HG03060 (cell line): ENCODE results near the gene PDE8B.

Source experiments
- ATAC-seq: cut with Tn5 transposase; IDR thresholded peaks from one replicate; pipeline ENCODE4 v1.9.1; 2021; ENCODE audit warnings: low read depth, moderate number of reproducible peaks; ENCODE audit not compliant: unreplicated experiment

PDE8B gene

DNA sequence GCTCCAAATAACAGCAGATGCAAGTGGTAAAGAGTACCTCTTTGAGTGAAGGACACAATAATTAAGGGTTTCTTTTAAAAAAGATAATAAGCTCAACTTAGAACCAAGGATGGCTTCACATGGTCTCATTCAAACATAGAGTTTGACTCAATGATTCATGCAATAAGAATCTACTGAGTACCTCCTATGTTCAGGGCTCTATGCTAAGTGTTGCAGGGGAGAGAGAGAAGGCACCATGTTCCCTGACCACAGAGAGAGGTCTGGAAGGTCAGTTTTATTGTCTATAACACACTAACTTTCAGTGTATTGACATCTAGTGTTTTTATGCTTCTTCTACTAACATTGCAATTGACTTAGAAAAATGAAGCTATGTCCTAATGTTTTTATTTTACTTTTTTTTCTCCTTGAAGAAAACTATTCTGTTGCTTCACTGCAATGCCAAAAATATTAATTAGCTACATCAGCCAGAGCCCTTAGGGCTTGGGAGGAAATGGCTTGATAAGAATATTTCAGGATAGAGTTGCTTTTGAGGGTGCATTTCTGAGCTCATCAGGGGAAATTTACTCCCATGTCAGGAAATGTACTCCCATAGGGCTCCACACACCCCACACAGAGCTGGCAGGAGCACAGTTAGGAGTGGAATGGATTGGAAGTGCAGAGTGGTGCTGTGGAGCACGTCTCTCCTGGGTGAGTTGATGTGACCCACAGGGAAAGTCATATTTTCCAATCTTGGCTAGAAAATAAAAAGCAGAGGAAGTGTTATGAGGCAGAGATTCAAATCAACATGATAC, 106.6 kb downstream of the PDE8B start:
- ATAC-seq, result no peak

- ATAC-seq, result no peak
Measured at GRCh38 chr5:77318060-77318459, 107.6 kb downstream of the PDE8B start.

DNA sequence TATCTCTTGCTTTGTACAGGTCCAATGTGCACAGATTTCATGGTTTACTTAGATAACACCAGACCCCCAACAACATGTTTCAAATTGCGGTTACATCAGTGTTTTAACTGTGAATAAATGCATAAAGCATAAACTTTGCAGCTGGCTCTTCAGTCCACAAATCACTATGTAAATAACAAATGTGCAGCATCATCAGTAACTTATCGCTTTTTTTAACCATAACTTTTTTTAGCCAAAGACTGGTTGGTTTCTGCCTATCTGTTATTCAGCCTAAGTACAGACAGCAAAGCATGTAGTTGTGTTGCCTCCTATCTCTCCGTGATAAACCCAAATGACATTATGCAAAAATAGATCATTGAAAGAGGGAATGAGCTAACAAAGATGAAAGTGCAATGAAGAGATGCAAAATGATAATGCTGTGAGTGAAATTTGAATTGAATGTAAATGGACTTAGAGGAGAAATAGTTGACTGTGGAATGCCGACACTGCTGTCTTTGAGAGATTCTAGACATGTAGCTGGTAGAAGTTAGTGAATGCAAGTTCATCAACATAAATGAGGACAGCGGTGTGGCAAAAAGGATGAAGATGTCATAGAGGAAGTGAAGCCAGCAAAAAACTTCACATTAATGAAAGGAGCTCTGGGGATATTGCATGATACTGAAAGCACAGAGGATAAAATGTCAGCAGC, 108.8 kb downstream of the PDE8B start:
- no peak for ATAC-seq

- no peak for ATAC-seq
Measured at GRCh38 chr5:77321793-77322394, 111.4 kb downstream of the PDE8B start.

- no peak for ATAC-seq
Measured at GRCh38 chr5:77322406-77322805, 111.9 kb downstream of the PDE8B start.

- ATAC-seq, result no peak
Measured at GRCh38 chr5:77325921-77326541, 115.6 kb downstream of the PDE8B start.

GRCh38 chr5:77326986-77327734, 116.7 kb downstream of the PDE8B start:
- no peak for ATAC-seq

GRCh38 chr5:77328930-77329647, 118.6 kb downstream of the PDE8B start:
- ATAC-seq, result no peak

DNA sequence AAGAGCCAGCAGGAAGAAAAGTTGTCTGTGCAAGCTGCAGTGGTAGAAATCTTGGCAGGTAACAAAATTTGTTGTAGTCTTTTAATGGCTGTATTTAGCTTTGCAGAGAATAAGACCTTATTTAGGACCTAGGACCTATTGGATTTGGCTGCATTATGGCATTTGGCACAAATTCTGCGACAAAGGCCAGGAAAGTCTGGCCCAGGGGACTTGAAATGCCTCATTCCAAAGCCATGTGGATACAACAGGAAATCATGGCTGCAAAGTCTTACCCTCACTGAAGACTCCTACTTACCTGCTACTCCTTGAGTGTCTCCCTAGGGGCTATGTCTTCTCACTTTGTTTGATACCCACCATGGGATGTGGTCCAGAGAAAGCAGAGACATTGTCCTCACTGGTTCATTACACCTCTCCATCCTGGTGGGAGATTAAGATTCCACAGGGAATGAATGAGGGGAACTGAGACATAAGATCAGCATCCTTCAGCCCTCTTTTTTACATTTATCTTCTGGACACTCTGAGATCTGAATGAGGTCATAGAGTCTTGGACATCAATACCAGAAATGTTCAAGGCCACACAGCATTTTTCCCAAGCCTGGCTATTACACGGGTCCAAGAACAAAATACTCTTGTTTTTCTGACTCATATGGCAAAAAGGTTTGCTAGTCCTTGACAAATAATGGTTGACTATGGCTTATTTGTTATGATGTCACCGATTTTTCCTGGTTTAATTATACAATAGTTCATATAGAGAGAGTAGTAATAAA, 119.4 kb downstream of the PDE8B start:
- ATAC-seq, result no peak

GRCh38 chr5:77333036-77333435, 122.6 kb downstream of the PDE8B start:
- no peak for ATAC-seq

- no peak for ATAC-seq
Measured at GRCh38 chr5:77333451-77334123, 123.1 kb downstream of the PDE8B start.

- ATAC-seq, result no peak
Measured at GRCh38 chr5:77337246-77337645, 126.8 kb downstream of the PDE8B start.

DNA sequence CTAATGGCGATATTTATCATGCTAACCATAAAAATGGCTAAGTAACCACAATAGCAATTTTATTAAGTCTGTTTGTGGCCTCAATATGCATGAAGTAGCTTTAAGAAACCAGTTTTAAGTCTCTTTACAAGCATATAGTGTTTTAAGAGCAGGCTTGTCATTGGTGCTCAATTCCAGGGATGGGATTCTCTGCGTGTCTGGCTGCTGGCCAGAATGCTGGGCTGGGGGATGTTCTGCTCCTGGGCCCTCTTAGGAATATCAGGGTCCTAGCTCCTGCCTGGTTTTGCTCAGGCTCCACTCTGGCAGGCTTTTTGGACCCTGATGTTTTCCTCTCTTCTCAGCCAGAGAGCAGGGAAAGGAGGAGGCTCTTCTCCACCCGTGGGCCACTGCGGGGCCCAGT, 127.2 kb downstream of the PDE8B start:
- no peak for ATAC-seq

- ATAC-seq, result no peak
Measured at GRCh38 chr5:77339337-77339890, 128.9 kb downstream of the PDE8B start.

- ATAC-seq, result no peak
Measured at GRCh38 chr5:77343165-77343564, 132.7 kb downstream of the PDE8B start.

DNA sequence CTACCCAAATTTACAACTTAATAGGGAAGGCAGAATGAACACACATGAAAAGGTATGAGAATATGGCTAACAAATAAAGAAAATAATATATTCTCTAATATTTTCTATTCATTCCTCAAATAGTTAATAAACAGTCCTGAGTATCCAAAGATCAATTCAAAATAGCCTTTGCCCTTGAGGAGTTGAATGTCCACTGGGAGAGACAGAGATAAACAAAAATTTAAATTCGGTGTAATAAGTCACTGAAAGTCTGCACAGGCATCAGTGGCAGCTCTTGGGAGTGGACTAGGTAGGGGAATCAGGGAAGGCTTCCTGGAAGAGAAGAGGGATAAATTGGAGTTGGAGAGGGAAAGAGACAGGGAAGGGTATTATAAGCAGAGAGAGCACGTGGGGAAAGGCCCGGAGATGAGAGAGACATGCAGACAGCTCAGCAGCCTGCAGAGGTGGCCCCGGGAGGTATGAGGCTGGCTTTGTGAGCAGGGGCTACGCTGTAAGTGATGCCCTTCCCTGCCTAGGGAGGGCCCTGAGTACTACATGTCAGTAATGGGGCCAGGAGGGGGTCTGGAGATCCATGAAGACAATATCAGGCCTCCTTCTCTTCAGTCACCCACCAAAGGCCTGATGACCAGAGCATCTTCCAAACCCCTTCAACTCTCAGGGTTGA, 137.1 kb downstream of the PDE8B start:
- no peak for ATAC-seq

- ATAC-seq, result no peak
Measured at GRCh38 chr5:77353251-77353650, 142.8 kb downstream of the PDE8B start.

DNA sequence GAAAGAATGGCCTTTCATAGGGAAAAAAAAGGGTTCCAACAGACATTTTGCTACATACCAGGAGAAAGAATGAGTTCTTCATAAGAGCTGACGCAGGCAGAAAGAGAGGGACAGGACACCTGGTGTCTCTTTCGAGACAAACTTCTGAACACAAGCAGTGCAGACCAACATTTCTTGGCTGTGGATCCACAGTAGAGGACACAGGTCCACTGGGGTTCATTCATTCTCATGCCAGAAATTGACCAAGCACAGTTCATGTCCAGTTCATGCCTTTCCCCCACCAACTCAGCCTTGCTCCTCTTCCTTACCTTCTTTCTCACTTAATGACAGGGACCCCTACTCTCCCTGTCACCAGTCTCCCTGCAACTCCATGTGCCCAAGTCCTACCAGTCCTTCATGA, 144.0 kb downstream of the PDE8B start:
- ATAC-seq, result no peak
